ENCODE measurements around the gene MEA1.
"Not testable (repeated sequence)": the region's sequence is repeated elsewhere in the genome, so short reads cannot be mapped to it uniquely, and the experiment has no call there.

MEA1 gene

DNA sequence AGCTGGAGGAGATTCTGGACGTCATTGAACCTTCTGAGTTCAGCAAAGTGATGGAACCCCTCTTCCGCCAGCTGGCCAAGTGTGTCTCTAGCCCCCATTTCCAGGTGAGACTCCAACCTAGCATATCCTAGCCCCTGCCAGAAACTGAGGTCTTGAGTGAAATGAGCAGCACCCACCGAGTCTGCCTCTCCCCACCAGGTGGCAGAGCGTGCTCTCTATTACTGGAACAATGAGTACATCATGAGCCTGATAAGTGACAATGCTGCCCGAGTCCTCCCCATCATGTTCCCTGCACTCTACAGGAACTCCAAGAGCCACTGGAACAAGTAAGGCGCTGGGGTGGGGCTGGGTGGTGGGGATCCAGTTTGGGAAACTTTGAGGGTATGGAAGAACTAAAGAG is 4.6 kb downstream of the MEA1 start:
- no peak for DNase-seq (ENCODE audit: low read depth in 2 of 2)

DNA sequence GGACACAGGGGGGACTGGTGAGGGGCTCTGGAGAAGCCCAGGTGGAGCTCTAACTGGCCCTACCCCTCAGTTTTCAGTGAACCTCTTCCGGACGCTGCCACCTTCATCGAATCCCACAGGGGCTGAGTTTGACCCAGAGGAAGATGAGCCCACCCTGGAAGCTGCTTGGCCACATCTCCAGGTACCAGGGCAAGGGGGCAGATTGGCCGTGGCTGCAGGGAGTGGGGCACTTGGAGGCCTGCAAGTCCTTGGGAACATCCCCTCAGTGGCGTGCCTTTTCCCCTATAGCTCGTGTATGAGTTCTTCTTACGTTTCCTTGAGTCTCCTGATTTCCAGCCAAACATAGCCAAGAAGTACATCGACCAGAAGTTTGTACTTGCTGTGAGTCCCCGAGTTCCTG is 6.6 kb downstream of the MEA1 start:
- no peak for DNase-seq (ENCODE audit: low read depth in 2 of 2)

DNA sequence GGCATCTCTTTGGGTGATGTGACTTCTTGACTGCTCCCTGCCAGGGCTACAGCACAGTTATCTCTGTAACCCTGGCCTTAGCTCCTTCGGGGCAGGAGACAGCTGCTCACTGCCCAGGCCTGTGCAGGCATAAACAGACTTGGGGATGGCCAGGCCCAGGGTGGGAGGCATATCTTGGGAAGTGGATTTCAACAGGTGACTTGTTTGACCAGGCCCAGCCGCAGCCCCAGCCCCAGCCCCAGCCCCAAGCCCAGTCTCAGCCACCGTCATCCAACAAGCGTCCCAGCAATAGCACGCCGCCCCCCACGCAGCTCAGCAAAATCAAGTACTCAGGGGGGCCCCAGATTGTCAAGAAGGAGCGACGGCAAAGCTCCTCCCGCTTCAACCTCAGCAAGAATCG is 7.5 kb downstream of the MEA1 start:
- DNase-seq (ENCODE audit: low read depth in 2 of 2): no peak

DNA sequence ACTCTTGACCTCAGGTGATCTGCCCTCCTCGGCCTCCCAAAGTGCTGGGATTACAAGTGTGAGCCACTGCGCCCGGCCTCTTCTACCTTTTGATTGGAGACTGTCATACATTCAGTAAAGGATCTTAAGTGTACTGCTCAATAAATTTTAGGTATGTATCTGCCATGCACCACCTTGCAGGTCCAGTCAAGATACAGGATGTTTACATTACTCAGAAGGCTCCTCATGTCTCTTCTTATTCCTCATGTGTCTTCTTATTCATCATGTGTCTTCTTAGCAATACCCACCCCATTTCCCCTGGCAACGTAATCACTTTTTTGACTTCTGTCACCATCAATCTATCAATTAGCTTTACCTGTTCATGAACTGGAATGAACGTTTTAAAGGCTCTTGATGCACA is 7.9 kb downstream of the MEA1 start:
- no peak for DNase-seq (ENCODE audit: low read depth in 2 of 2)

DNA sequence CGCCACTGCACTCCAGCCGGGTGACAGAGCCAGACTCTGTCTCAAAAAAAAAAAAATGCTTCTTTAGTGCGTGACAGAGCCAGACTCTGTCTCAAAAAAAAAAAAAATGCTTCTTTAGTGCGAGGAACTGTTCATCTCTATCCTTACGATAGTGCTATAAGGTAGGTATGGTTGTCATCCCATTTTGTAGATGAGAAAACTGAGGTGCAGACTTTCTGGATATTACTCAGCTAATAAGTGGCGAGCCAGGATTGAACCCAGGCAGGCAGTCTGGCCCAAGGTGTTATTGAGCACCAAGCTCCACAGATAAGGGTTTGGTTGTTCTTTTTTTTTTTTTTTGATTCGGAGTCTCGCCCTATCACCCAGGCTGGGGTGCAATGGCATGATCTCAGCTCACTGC is 11.9 kb downstream of the MEA1 start:
- DNase-seq (ENCODE audit: low read depth in 2 of 2): no peak

DNA sequence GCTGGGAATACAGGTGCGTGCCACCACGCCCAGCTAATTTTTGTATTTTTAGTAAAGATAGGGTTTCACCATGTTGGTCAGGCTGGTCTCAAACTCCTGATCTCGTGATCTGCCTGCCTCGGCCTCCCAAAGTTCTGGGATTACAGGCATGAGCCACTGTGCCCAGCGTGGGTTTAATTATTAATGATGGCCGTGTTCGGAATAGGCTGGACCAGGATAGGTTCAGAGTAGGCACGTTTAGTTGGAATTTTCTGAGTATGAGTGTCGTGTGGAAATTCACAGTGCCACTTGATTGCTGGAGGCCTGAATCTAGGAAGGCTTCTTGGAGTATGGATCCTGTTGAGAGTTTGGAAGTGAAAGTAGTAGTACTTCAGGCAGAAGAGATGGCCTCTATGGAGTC is 15.5 kb downstream of the MEA1 start:
- DNase-seq (ENCODE audit: low read depth in 2 of 2): not testable (repeated sequence)

DNA sequence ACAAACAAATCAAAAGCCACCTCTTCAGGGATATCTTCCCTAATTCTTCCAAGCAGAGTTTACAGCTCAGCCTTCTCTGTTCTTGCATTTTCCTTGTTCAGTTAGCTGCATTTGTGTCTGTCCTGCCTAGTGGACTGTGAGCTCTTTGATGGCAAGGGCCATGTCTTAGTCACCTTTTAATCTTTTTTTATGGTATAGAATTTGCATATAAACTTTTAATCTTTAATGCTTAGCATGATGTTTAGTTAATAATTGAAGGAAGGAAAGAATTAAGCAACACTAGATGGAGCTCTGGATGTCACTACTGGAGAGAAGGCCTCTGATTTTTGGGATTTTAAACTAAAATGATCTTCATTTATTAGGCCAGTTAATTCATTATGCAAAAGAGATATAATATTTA is 17.2 kb downstream of the MEA1 start:
- DNase-seq (ENCODE audit: low read depth in 2 of 2): no peak

DNA sequence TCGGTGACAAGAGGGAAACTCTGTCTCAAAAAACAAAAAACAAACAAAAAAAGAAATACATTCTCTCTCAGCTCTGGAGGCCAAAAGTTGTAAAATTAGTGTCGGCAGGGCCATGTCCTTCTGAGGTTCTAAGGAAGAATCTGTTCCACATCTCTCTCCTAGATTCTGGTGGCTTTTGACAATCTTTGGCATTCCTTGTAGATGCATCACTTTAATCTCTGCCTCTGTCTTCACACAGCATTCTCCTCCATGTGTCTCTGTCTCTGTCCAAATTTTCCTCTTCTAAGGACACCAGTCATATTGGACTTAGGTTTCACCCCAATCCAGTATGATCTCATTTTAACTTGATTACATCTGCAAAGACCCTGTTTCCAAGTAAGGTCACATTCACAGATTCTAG is 20.3 kb downstream of the MEA1 start:
- DNase-seq (ENCODE audit: low read depth in 2 of 2): no peak

DNA sequence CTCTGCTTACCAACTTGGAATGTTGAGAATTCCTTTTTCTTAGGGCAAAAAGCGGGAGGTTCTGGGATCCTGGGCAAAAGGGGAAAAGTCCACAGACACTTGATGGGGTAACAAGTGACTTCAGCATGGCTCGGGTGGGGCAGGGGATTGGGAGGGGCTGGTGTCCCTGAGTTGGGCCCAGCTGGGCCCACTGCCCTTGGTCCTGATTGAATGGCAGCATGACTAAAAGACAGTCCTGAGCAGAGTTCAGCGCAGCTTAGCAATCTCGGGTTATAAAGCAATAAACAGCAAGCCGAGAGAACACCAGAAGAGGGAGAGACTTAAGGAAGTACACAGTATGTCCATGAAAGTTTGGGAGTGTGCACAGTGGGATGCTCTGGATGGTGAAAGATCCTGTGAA is 23.8 kb downstream of the MEA1 start:
- DNase-seq (ENCODE audit: low read depth in 2 of 2): no peak

DNA sequence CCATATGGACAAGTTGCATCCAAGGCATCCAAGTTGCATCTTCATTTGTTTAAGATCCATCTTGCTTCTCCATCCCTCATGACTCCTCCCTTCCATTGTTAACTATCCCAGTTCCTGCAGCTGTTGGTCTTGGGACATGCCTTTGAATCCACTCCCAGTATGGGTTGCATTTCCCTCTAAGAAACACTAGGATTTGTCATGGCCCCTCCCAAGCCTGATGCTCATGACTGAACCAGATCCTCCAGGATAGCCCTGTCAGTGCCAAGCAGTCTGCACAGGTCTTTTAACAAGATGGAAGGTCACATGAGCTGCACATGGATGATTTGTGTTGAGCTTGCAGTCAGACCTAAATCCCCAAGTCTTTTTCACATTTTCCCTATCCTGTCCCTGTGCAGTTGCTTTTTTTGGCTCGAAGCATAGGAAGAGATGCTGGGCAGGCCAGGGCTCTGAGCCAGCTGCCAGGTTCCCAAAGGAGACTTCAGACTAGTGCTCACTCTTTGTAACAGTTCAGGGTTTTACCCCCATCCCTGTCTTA is 25.2 kb downstream of the MEA1 start:
- DNase-seq (ENCODE audit: low read depth in 2 of 2): no peak

DNA sequence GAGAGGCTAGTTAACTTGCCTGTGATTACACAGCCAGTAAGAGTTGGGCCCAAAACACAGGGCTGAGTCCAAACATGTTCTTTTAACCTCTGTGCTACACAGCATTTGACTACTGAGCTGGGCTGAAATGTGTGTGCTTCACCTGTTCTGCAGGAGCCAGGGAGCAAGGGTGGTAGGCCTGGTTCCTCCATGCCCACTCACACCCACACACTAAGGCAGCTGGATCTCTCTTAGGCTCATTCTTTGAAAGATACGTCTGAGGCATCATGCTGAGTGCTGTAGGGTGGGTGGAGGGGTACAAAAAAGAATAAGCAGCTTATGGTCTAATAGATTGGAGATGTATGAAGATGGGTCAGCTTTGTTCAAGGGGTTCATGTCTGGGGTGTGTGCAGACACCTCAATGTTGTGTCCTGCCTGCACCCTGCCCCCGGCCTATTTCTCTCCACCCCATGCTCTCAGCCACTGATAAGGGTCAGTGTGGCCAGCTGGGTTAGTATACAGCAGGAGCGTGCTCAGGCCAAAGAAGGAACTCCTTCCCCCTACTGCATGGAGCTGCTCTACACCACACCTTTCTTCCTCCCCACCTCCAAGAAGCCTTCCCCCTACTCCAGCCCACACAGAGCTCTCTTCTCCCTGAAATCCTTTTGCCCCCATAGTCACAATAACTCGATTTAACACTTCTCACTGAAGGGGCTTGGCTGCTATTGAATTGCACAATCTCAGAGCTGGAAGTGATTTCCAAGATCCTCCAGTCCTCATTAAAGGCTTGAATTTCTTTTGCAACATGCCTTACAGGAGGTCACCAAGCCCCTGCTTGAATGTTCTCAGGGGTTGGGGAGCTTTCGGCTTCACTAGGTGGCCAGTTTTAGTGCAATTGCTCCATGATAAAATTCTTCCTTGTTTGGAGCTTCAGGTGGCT is 26.0 kb downstream of the MEA1 start:
- no peak for DNase-seq (ENCODE audit: low read depth in 2 of 2)

DNA sequence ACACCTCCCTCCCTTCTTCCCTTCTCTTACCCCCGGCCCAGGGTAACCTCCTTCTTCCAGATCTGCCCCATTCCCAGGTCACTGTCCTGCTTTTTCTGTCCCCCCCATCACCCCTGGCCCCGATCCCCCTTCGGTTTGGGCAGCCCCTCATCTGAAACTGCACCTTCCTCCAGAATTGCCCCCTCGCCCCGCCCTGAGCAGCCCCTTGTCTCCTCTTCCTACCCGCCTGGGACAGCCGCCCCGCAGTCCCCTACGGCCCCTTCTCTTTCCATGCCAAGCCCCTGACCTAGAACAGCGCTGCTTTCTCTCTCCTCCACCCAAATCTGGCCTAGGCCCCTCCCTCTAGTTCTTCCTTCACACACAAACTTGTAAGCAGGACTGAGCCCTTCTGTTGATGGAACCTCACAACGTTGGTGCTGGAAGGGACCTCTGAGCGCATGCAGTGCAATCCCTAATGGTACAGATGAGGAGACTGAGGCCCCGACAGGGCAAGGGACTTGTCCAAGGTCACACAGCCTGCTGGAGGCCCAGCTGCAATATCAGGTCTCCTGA is 28.7 kb downstream of the MEA1 start:
- DNase-seq (ENCODE audit: low read depth in 2 of 2): no peak

DNA sequence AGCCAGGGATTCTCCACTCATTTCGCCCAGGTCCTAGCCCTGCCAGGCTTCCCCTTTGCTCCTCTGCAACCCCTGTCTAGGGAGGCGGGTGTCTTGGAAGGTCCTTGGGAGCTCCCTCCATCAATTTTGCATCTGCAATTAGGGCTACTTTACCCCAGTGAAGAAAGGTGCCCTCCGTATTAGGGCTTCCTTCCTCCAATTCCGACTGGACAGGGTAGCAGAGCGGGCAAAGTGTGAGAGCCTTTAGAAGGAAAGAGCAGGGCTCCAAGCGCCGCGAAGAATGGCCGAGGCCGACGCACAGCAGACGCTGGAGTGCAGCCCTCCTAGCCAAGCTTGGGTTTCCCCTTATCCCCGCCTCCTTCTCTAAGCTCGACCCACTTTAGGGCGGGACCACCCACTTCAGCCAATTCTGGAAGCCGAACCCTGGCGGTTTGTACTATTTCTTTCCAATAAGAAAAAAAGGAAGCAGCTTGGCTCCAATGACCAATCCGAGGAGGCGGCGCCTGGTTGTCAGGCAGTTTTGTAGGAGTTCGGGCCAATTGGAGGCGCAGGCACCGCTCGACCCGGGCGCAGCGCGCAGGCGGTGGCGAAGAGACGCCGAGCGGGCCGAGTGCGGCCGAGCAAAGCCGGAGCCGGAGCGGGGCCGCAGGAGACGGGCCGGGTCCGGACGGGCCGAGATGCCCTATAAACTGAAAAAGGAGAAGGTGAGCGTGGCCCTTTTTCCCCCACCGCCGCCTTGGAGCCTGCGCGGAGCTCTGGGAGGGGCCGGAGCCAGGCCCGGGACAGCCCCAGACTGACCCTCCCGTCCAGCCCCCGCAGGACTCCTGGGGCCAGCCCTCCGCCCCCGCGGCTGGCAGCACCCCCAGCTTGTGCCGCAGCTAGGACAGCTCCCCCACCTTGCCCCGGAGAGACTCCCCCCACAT is 29.5 kb downstream of the MEA1 start, which contains the start of gene PPP2R5D:
Gene PPP2R5D (plus strand): TSS at position 570 of the 923 bp plus-strand sequence. CDS start 108 bp downstream, at position 678.
- peak; percentile 90 to 96 for DNase-seq (ENCODE audit: low read depth in 2 of 2)

DNA sequence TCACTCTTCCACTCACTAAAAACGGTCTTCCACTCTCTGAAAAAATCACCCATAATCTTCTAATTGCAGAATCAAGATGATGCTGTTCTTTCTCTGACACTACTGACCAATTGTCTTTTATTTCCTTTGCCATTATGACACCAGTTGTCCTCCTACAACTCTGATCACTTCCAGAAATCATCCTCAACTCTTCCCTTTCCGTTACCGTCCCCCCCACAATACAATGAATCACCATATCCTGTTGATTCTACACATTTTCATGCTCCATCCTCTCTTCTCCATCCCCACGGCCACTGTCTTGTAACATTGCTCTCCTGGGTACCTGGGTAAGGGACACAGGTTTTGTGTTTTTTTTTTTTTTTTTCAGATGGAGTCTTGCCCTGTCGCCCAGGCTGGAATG is 31.9 kb downstream of the MEA1 start:
- no peak for DNase-seq (ENCODE audit: low read depth in 2 of 2)

DNA sequence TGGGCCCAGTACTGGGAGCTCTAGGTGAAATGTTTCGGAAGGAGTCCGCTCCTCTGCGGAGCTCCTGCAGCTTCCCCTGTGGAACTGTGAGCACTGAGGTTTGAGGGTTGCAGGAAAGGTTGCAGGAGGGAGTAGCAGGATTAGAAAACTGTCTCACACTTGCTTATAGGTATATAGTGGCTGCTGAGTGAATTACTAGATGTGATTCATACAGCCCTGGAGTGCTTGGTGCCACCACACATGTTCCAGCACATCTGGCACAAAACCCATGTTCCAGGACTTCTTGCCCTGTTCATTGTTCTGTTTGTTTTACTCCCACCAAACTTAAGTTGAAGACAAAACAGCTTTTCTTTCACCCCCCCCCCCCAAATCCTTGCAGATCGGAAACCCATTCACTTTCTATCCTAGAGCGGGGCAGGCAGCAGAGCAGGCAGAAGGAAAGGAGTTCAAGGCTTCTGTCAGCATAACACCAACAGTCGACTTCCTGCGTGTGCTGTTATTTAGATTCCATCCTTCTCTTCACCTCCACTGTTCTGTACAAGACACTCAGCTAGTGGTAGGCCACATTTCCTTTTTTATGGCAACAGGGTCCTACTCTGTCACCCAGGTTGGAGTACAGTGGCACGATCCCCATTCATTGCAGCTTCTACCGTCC is 34.1 kb downstream of the MEA1 start:
- DNase-seq (ENCODE audit: low read depth in 2 of 2): no peak

DNA sequence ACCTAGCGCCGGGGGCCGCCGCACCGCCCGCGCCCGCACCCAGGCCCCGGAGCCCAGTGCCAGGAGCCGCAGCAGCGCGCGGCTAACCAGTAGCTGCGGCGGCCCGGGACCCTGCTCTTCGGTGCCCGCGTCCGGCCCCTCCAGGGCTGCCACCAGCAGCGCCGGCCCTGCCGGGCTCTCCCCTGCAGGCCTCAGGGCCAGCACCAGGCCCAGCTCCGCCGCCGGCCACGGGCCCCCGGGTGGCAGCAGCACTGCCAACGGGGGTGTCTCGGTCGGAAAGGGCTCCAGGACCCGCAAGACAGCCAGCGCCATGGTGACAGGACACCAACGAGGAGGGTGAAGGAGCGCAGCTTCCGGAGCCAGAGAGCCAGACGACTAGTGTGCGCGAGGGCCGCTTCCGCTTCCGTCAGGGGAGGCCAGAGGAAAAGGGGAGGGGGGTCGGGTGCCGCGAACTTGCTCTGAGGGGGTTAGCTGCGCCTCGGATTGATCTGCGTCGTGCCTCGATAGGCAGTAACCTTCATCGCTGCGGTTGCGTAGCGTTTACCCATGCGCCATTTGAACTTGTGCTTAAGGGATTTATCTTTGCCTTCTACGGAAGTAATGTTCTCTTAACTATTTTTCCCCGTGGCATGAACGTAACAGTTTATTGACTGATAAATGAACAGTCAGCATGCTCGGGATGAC is 34.8 kb downstream of the MEA1 start, which contains the start of gene PEX6:
Gene PEX6 (minus strand): TSS at position 343 of the 684 bp plus-strand sequence. CDS start 31 bp downstream, at position 312.
- DNase-seq (ENCODE audit: low read depth in 2 of 2): peak; percentile 85 to 90

DNA sequence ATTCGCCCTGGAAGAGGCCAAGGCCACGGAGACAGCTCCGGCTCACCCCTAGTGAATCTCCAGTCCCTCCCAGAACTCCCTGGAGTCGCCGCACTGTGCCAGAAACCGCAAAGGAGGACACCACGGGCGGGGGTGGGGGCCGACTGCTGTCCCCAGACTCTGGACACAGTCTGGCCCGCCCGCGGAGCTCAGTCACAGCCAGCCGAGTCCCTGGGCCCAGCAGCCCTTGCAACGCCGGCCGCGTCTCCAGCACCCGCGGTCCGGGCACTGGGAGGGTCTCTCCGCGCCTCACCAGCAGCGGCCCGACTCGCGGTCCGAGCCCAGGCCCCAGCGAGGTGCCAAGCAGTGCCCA is 35.3 kb downstream of the MEA1 start:
- DNase-seq (ENCODE audit: low read depth in 2 of 2): no peak

DNA sequence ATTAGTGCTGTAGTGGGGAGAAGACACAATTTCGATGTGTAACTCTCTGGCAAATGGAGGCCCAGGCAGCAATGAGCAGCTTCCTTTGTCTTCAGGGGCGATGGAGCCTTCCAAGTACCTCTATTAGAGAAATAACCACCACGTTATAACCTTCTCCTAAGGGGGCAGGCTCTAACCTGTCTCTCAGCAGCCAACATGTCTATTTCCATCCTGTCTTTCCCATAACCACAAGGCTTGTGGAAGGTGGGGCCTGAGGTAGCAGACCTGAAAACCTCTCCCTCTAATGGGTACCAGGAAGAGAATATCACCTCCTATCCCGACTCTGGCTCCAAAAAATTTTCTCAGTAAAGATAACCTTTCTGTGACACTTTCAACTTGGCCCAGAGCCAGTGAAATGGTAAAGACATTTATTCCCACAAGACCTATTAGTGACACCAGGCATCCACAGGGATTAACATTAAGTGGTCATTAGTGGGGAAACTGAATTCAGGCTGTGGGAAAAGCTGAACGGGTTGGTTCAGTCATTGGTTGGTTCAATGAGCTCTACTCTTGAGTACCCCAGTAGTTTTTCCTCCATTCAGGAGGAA is 38.7 kb downstream of the MEA1 start:
- no peak for DNase-seq (ENCODE audit: low read depth in 2 of 2)

DNA sequence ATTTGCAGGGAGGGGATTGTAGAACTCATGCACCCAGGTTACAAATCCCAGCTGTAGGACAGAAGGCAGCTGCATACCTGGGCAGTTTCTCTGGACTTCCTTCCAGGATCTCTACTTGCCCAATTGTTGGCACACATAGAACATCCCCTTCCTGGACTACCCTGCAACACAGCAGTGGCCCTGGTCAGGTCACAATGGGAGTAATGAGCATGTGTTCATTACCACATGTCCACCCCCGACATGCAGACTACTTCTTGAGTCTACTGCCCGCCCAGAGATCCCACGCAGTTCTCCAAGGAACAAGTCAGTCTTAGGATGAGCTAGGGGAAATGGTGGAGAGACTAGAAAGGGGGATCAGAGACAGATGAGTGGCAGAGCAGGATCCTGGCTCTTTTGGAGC is 39.8 kb downstream of the MEA1 start:
- DNase-seq (ENCODE audit: low read depth in 2 of 2): no peak

DNA sequence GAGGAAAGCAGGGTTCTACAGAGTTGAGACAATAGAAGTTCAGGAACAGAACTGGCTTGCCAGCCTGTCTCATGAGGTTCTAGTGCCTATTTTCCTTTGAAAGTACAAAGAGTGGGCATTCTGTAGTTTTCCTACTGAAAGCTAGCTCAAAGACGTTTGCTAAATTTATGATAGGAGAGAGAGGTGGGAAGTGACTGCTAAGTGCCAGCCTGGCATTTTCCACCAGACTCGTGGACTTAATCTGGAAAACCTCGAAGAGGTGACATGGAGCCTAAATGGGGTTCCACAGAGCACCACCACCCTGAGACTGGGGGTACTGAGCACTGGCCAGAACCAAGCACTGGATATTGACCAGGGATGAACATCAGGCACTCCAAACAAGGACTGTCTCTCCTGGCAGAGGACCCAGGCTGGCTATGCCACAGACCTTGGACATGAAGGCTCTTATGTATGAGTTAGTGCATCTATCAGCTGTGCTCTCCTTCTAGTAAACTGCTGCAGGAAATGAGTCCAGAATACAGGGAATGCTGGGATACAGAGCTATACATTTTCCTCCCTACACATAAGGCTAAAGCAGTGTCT is 41.9 kb downstream of the MEA1 start:
- no peak for DNase-seq (ENCODE audit: low read depth in 2 of 2)
